HCT116 (cell line): ENCODE data around the gene PIAS2. TPM values are rescaled to one million over a fixed set of nuclear protein-coding genes. Genes with fewer than 3 reads are reported as not detected.

Source experiments
- ATAC-seq: fragments of 200-7000 bp; cut with Tn5 transposase; 2 replicates; pipeline ENCODE4 v1.9.1; 2020; ENCODE audit warnings: mild to moderate bottlenecking, moderate library complexity
- BruUV-seq: library from RNA; stranded (reverse); fragments of 400-500 nt; replicated peaks from 2 replicates; lab custom pipeline; 2021; lab: Mats Ljungman, UMichigan
- CTCF ChIA-PET: fragments of 300-600 bp; sonication (Branson Sonifier 250); formaldehyde crosslinking; loops from one replicate; lab custom pipeline; 2021; ENCODE audit warnings: antibody characterized with exemption; lab: Charles Lee
- POLR2A ChIA-PET: fragments of 300-600, 350-600 bp; sonication (Branson Sonifier 250); formaldehyde crosslinking; loops from one replicate; lab custom pipeline; 2021; ENCODE audit warnings: antibody characterized with exemption; lab: Charles Lee
- RAD21 ChIA-PET, 2 experiments: fragments of 300-600 bp; sonication (Branson Sonifier 250); formaldehyde crosslinking; loops; one replicate each; lab custom pipeline; 2023; ENCODE audit warnings: low total read pairs in 2 of 2; ENCODE audit not compliant: uncharacterized antibody in 2 of 2, unreplicated experiment in 2 of 2, low non-redundant PET in 1 of 2; lab: Charles Lee
- DNase-seq: peaks from one replicate; pipeline ENCODE4 v3.0.0-alpha.2; 2010; ENCODE audit warnings: low read depth, low spot score
- H2AFZ ChIP-seq: fragments of 200-600 bp; shearing (Covaris generic), sonication (generic); 2 replicates; pipeline ENCODE4 v1.6.1; 2017; ENCODE audit warnings: low read depth, mixed run types, mixed read lengths, antibody characterized with exemption, low read length; ENCODE audit not compliant: poor library complexity, severe bottlenecking
- H3K27ac ChIP-seq: 2 replicates; pipeline ENCODE4 v1.5.1; 2012; ENCODE audit warnings: low read depth, low read length
- H3K27me3 ChIP-seq: fragments of 200-600 bp; sonication (generic); 2 replicates; pipeline ENCODE4 v1.6.1; 2016; ENCODE audit warnings: mixed run types, low read length, mixed read lengths; ENCODE audit not compliant: insufficient read depth
- H3K36me3 ChIP-seq, 2 experiments: fragments of 200-500 bp in 1 of 2; fragments of 200-600 bp in 1 of 2; sonication (Bioruptor generic) in 1 of 2; sonication (generic) in 1 of 2; 2 replicates each; pipeline versions ENCODE4 v1.5.1 to v1.6.1; 2014 to 2016; ENCODE audit warnings: low read length in 2 of 2, inconsistent platforms in 1 of 2, mixed read lengths in 1 of 2, mixed run types in 1 of 2; ENCODE audit not compliant: insufficient read depth in 2 of 2, control insufficient read depth in 1 of 2
- H3K4me1 ChIP-seq, 2 experiments: fragments of 200-600 bp in 1 of 2; sonication (generic) in 1 of 2; 2 replicates each; pipeline versions ENCODE4 v1.5.1 to v1.6.1; 2012 to 2017; ENCODE audit warnings: low read length in 2 of 2, inconsistent platforms in 1 of 2, mild to moderate bottlenecking in 1 of 2, mixed read lengths in 1 of 2, mixed run types in 1 of 2, moderate library complexity in 1 of 2; ENCODE audit not compliant: insufficient read depth in 2 of 2, control insufficient read depth in 1 of 2
- H3K4me2 ChIP-seq: fragments of 200-600 bp; sonication (generic); 2 replicates; pipeline ENCODE4 v1.6.1; 2017; ENCODE audit warnings: mixed run types, low read length, mixed read lengths
- H3K4me3 ChIP-seq, 2 experiments: fragments of 200-600 bp in 1 of 2; sonication (generic) in 1 of 2; replicated peaks in 1 of 2; 2 replicates each; pipeline ENCODE4 v1.5.1; 2011 to 2016; ENCODE audit warnings: low read length in 2 of 2, control low read depth in 1 of 2, low read depth in 1 of 2, mild to moderate bottlenecking in 1 of 2, mixed read lengths in 1 of 2, mixed run types in 1 of 2
- H3K79me2 ChIP-seq: fragments of 200-600 bp; sonication (generic); 2 replicates; pipeline ENCODE4 v1.6.1; 2017; ENCODE audit warnings: mild to moderate bottlenecking, mixed run types, low read length, moderate library complexity, mixed read lengths; ENCODE audit not compliant: insufficient read depth
- H3K9ac ChIP-seq: fragments of 200-600 bp; sonication (generic); 2 replicates; pipeline ENCODE4 v1.6.1; 2016; ENCODE audit warnings: low read length, mixed read lengths
- H3K9me2 ChIP-seq: fragments of 200-600 bp; sonication (generic), shearing (Covaris generic); 2 replicates; pipeline ENCODE4 v1.6.1; 2017; ENCODE audit warnings: mixed run types, mild to moderate bottlenecking, moderate library complexity; ENCODE audit not compliant: insufficient read depth
- H3K9me3 ChIP-seq, 2 experiments: fragments of 200-500 bp in 1 of 2; fragments of 200-600 bp in 1 of 2; sonication (Bioruptor generic) in 1 of 2; sonication (generic) in 1 of 2; 2 replicates each; pipeline ENCODE4 v1.6.1; 2014 to 2017; ENCODE audit warnings: low read length in 2 of 2, mixed read lengths in 2 of 2, inconsistent platforms in 1 of 2, low read depth in 1 of 2, mild to moderate bottlenecking in 1 of 2, mixed run types in 1 of 2, moderate library complexity in 1 of 2; ENCODE audit not compliant: control insufficient read depth in 1 of 2, insufficient read depth in 1 of 2
- H4K20me1 ChIP-seq: fragments of 200-600 bp; sonication (generic), shearing (Covaris generic); 2 replicates; pipeline ENCODE4 v1.6.1; 2017; ENCODE audit warnings: mixed run types, mild to moderate bottlenecking, moderate library complexity; ENCODE audit not compliant: insufficient read depth
- CTCF ChIP-seq, 3 experiments: fragments of 200-600 bp in 1 of 3; sonication (generic) in 1 of 3; IDR thresholded peaks in 2 of 3; conservative IDR thresholded peaks in 1 of 3; 2 replicates each; pipeline ENCODE4 v1.5.1; 2012 to 2017; ENCODE audit warnings: low read depth in 2 of 3, low read length in 2 of 3, antibody characterized with exemption in 1 of 3, borderline replicate concordance in 1 of 3, control low read depth in 1 of 3, mild to moderate bottlenecking in 1 of 3, mixed read lengths in 1 of 3, mixed run types in 1 of 3, moderate library complexity in 1 of 3; ENCODE audit not compliant: insufficient read depth in 1 of 3
- EGR1 ChIP-seq: IDR thresholded peaks from 2 replicates; pipeline ENCODE4 v1.6.1; 2012; ENCODE audit warnings: low read depth
- ELF1 ChIP-seq: IDR thresholded peaks from 2 replicates; pipeline ENCODE4 v1.6.1; 2012; ENCODE audit warnings: low read depth, borderline replicate concordance
- EZH2phosphoT487 ChIP-seq: fragments of 200-600 bp; IDR thresholded peaks from 2 replicates; pipeline ENCODE4 v1.6.1; 2018; ENCODE audit warnings: antibody characterized with exemption, borderline replicate concordance
- FOSL1 ChIP-seq: IDR thresholded peaks from 2 replicates; pipeline ENCODE4 v1.6.1; 2012; ENCODE audit warnings: low read depth
- JUND ChIP-seq: IDR thresholded peaks from 2 replicates; pipeline ENCODE4 v1.6.1; 2012
- POLR2A ChIP-seq: IDR thresholded peaks from 2 replicates; pipeline ENCODE4 v1.7.0; 2011; ENCODE audit warnings: borderline replicate concordance; ENCODE audit not compliant: insufficient read depth, insufficient read length; ENCODE audit errors: extremely low read depth
- RAD21 ChIP-seq: IDR thresholded peaks from 2 replicates; pipeline ENCODE4 v1.6.1; 2012; ENCODE audit warnings: low read depth, mild to moderate bottlenecking
- SIN3A ChIP-seq: IDR thresholded peaks from 2 replicates; pipeline ENCODE4 v1.6.1; 2012; ENCODE audit warnings: low read depth
- SP1 ChIP-seq: IDR thresholded peaks from 2 replicates; pipeline ENCODE4 v1.6.1; 2012; ENCODE audit warnings: low read depth
- TCF7L2 ChIP-seq: IDR thresholded peaks from 2 replicates; pipeline ENCODE4 v1.7.0; 2011; ENCODE audit warnings: borderline replicate concordance, inconsistent platforms; ENCODE audit not compliant: insufficient read depth, insufficient read length; ENCODE audit errors: extremely low read depth
- YY1 ChIP-seq: IDR thresholded peaks from 2 replicates; pipeline ENCODE4 v1.6.1; 2011; ENCODE audit warnings: low read length, low read depth, moderate library complexity, mild to moderate bottlenecking; ENCODE audit not compliant: insufficient replicate concordance; ENCODE audit errors: extremely low read depth
- ZFX ChIP-seq: fragments of 450-650 bp; IDR thresholded peaks from 2 replicates; pipeline ENCODE4 v1.6.1; 2017
- ZNF274 ChIP-seq: fragments of 200-500 bp; sonication (Bioruptor generic); IDR thresholded peaks from 2 replicates; pipeline ENCODE4 v1.6.1; 2014; ENCODE audit warnings: mild to moderate bottlenecking, low read depth, low read length, inconsistent platforms
- intact Hi-C: fragments of 100-400 bp; cut with micrococcal nuclease; formaldehyde crosslinking; loops from 2 replicates; pipeline ENCODE4 v1.10.0; 2022
- total RNA-seq: library from RNA; stranded (reverse); gene quantifications from one replicate; pipeline ENCODE4 v1.2.1, GENCODE V29; 2021; ENCODE audit not compliant: unreplicated experiment
- TF ChIP-seq, protein P1 (sequence below): IDR thresholded peaks from 2 replicates; pipeline ENCODE4 v1.6.1; 2012

Gene PIAS2
- total RNA-seq, 1 experiment from 2014 or later = 31.7 TPM

DNA sequence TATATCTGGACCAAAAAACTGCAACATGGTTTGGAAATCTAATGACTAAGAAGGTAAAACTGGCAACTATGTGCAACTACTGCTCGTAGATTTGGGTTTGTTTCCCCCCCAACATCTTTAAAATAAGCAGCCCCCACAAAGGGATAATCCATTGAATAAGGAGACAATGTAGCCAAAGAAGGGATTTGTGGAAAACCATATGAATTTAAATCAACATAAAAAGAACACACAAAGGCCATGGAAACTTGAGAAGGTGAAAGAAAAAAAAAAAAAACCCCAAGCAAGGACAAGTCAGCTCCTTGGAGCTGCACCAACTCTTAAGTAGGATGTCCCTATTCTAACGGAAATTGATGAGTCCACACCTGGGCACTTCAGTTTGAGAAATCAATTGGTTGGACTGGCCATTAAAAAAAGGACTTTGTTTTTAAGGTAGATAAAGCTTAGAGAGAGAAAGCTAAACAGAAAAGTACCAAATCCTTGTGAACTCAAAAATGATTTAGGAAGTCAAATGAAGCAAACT, 106.8 kb downstream of the PIAS2 start (continued):
- TF ChIP-seq ZFX (no peak), JUND (no peak), EZH2phosphoT487 (no peak), TCF7L2 (no peak), YY1 (no peak), EGR1 (no peak), CTCF (IDR thresholded peaks at IDR 0.05 in 2 of 3, conservative IDR thresholded peaks at IDR 0.05 in 1 of 3; ENCODE audit: borderline replicate concordance in 1 of 3, insufficient read depth in 1 of 3, low read depth in 2 of 3, low read length in 2 of 3) (no peak), SIN3A (no peak)

GRCh38 chr18:46809145-46809544, 108.2 kb downstream of the PIAS2 start:
- intact Hi-C loops = no loop called here
- H3K4me3 ChIP-seq = no peak overlapping the region
- CTCF ChIA-PET = no interaction called here

More at GRCh38 chr18:46809145-46809544, 108.2 kb downstream of the PIAS2 start:
- ATAC-seq (no peak), DNase-seq (no peak)
- Histone ChIP-seq H3K27ac (no peak overlapping the region), H3K4me2 (no peak overlapping the region), H3K9me3 (no peaks in the 10 kb centered on the region), H3K9ac (no peak overlapping the region), H3K27me3 (no peaks in the 10 kb centered on the region), H4K20me1 (no peaks in the 10 kb centered on the region), H3K4me1 (no peaks in the 10 kb centered on the region), H2AFZ (no peak overlapping the region), H3K9me2 (no peaks in the 10 kb centered on the region), H3K79me2 (no peaks in the 10 kb centered on the region)
- BruUV-seq = no TSS peak
- RAD21 ChIA-PET = no interaction called here
- TF ChIP-seq CTCF (IDR thresholded peaks at IDR 0.05 in 2 of 3, conservative IDR thresholded peaks at IDR 0.05 in 1 of 3; ENCODE audit: borderline replicate concordance in 1 of 3, insufficient read depth in 1 of 3, low read depth in 2 of 3, low read length in 2 of 3) (no peak), POLR2A (no peak), ZNF274 (no peak), EZH2phosphoT487 (no peak), RAD21 (no peak), YY1 (no peak), JUND (no peak), FOSL1 (no peak), SP1 (no peak), ELF1 (no peak), ZFX (no peak)
- TF ChIP-seq, protein P1, sequence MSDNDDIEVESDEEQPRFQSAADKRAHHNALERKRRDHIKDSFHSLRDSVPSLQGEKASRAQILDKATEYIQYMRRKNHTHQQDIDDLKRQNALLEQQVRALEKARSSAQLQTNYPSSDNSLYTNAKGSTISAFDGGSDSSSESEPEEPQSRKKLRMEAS = no peak
- TF ChIP-seq, all 23 proteins: peak for 0
- POLR2A ChIA-PET = no interaction called here
- H3K36me3 ChIP-seq = no peaks in the 10 kb centered on the region
